Liver (tissue), 9 donors: Measurements from ENCODE around the gene USP6NL. TPM values are rescaled to one million over a fixed set of nuclear protein-coding genes. Genes with fewer than 3 reads are reported as not detected.

Source experiments
- DNase-seq: peaks from one replicate; pipeline ENCODE4 v3.0.0-alpha.2; 2017; ENCODE audit warnings: low spot score
- H3K27ac ChIP-seq, 2 donors: one replicate each; pipeline ENCODE4 v1.7.0; 2013; ENCODE audit warnings: inconsistent platforms in 2 of 2, low read length in 2 of 2, control low read depth in 1 of 2, low read depth in 1 of 2, mild to moderate bottlenecking in 1 of 2
- H3K27me3 ChIP-seq, 4 donors: one replicate each; pipeline versions ENCODE4 v1.6.1 to v1.7.0; 2013; ENCODE audit warnings: low read length in 3 of 4, inconsistent platforms in 1 of 4, mild to moderate bottlenecking in 1 of 4, moderate library complexity in 1 of 4; ENCODE audit not compliant: control insufficient read depth in 4 of 4, insufficient read depth in 4 of 4
- H3K36me3 ChIP-seq, 4 donors: one replicate each; pipeline versions ENCODE4 v1.6.1 to v1.7.0; 2013; ENCODE audit warnings: low read length in 3 of 4, mild to moderate bottlenecking in 3 of 4, low read depth in 1 of 4, moderate library complexity in 1 of 4; ENCODE audit not compliant: control insufficient read depth in 4 of 4, insufficient read depth in 3 of 4
- H3K4me1 ChIP-seq, 4 donors: one replicate each; pipeline versions ENCODE4 v1.6.1 to v1.7.0; 2013; ENCODE audit warnings: low read length in 3 of 4, mild to moderate bottlenecking in 3 of 4, moderate library complexity in 1 of 4; ENCODE audit not compliant: control insufficient read depth in 4 of 4, insufficient read depth in 4 of 4
- H3K4me3 ChIP-seq, 3 donors: one replicate each; pipeline versions ENCODE4 v1.6.1 to v1.7.0; 2013; ENCODE audit warnings: low read length in 3 of 3, control low read depth in 1 of 3, low read depth in 1 of 3, mild to moderate bottlenecking in 1 of 3
- H3K9ac ChIP-seq, 2 donors: one replicate each; pipeline ENCODE4 v1.7.0; 2013; ENCODE audit warnings: low read length in 2 of 2, mild to moderate bottlenecking in 2 of 2, moderate library complexity in 2 of 2, control low read depth in 1 of 2, low read depth in 1 of 2
- H3K9me3 ChIP-seq, 4 donors: one replicate each; pipeline versions ENCODE4 v1.6.1 to v1.7.0; 2013; ENCODE audit warnings: low read length in 3 of 4; ENCODE audit not compliant: control insufficient read depth in 4 of 4
- EGR1 ChIP-seq, 2 donors: IDR thresholded peaks; 2 replicates each; pipeline ENCODE4 v1.6.1; 2016 to 2018; ENCODE audit warnings: antibody characterized with exemption in 2 of 2, low read depth in 2 of 2
- FOXA1 ChIP-seq: IDR thresholded peaks from 2 replicates; pipeline ENCODE4 v1.6.1; 2016; ENCODE audit warnings: antibody characterized with exemption
- FOXA2 ChIP-seq: IDR thresholded peaks from 2 replicates; pipeline ENCODE4 v1.6.1; 2016; ENCODE audit warnings: antibody characterized with exemption
- GABPA ChIP-seq, 2 donors: IDR thresholded peaks in 1 of 2; conservative IDR thresholded peaks in 1 of 2; 2 replicates each; pipeline ENCODE4 v1.6.1; 2016; ENCODE audit warnings: antibody characterized with exemption in 2 of 2, mild to moderate bottlenecking in 1 of 2, moderate library complexity in 1 of 2
- HNF4A ChIP-seq, 2 donors: conservative IDR thresholded peaks; 2 replicates each; pipeline ENCODE4 v1.6.1; 2016; ENCODE audit warnings: antibody characterized with exemption in 2 of 2, mild to moderate bottlenecking in 2 of 2
- HNF4G ChIP-seq: IDR thresholded peaks from 2 replicates; pipeline ENCODE4 v1.6.1; 2016; ENCODE audit warnings: antibody characterized with exemption
- JUND ChIP-seq, 2 donors: IDR thresholded peaks; 2 replicates each; pipeline ENCODE4 v1.6.1; 2016; ENCODE audit warnings: antibody characterized with exemption in 2 of 2
- NR2F2 ChIP-seq: IDR thresholded peaks from 2 replicates; pipeline ENCODE4 v1.6.1; 2016; ENCODE audit warnings: antibody characterized with exemption
- RAD21 ChIP-seq, 2 donors: IDR thresholded peaks; 2 replicates each; pipeline ENCODE4 v1.6.1; 2016; ENCODE audit warnings: antibody characterized with exemption in 2 of 2, mild to moderate bottlenecking in 2 of 2
- REST ChIP-seq: IDR thresholded peaks from 2 replicates; pipeline ENCODE4 v1.6.1; 2016; ENCODE audit warnings: antibody characterized with exemption, mild to moderate bottlenecking
- RXRA ChIP-seq, 2 donors: IDR thresholded peaks; 2 replicates each; pipeline ENCODE4 v1.6.1; 2017 to 2018; ENCODE audit warnings: antibody characterized with exemption in 2 of 2, mild to moderate bottlenecking in 1 of 2
- SP1 ChIP-seq: IDR thresholded peaks from 2 replicates; pipeline ENCODE4 v1.6.1; 2018; ENCODE audit warnings: antibody characterized with exemption, mild to moderate bottlenecking
- TAF1 ChIP-seq: conservative IDR thresholded peaks from 2 replicates; pipeline ENCODE4 v1.6.1; 2016; ENCODE audit warnings: antibody characterized with exemption, mild to moderate bottlenecking
- YY1 ChIP-seq: IDR thresholded peaks from 2 replicates; pipeline ENCODE4 v1.6.1; 2016; ENCODE audit warnings: antibody characterized with exemption, mild to moderate bottlenecking
- WGBS: extraction: QIAGEN DNeasy Blood & Tissue Kit; methylation state at CpG from one replicate; pipeline ENCODE4 v1.1.7; 2013; 5-methylcytosine and 5-hydroxymethylcytosine counted together
- polyA plus RNA-seq, 2 donors: library from polyadenylated mRNA; stranded (reverse) in 1 of 2; unstranded in 1 of 2; fragments of 200-250 nt in 1 of 2; fragments of >200 nt in 1 of 2; fragmentation: Nextera tagmentation in 1 of 2; extraction: Ambion mirVana in 1 of 2; gene quantifications; one replicate each; pipeline versions ENCODE4 v1.2.1 to v1.2.3, GENCODE V29; 2013 to 2015
- total RNA-seq, 2 donors: library from RNA; depleted of rRNA; stranded (reverse); fragments of >200 nt; gene quantifications; one replicate each; pipeline ENCODE4 v1.2.3, GENCODE V29; 2014
- TF ChIP-seq, protein P1 (sequence below): IDR thresholded peaks from 2 replicates; pipeline ENCODE4 v1.6.1; 2016; ENCODE audit warnings: antibody characterized with exemption
- TF ChIP-seq, protein P2 (sequence below): IDR thresholded peaks from 2 replicates; pipeline ENCODE4 v1.6.1; 2016; ENCODE audit warnings: antibody characterized with exemption
- TF ChIP-seq, protein P3 (sequence below): IDR thresholded peaks from 2 replicates; pipeline ENCODE4 v1.6.1; 2016; ENCODE audit warnings: antibody characterized with exemption
- TF ChIP-seq, protein P4 (sequence below): fragments of 150-350 bp; IDR thresholded peaks from 2 replicates; pipeline ENCODE4 v1.5.1; 2017; ENCODE audit warnings: improper control_type of control experiment, low read depth, low read length; ENCODE audit not compliant: missing input control
- donor health status: healthy.
- donor health status: healthy.
- donor health status: healthy.
- donor health status: healthy.
- donor health status: healthy.

Gene USP6NL
- total and polyA plus RNA-seq, 4 donors = 3.8 to 15.0 (median 10.2) TPM

DNA sequence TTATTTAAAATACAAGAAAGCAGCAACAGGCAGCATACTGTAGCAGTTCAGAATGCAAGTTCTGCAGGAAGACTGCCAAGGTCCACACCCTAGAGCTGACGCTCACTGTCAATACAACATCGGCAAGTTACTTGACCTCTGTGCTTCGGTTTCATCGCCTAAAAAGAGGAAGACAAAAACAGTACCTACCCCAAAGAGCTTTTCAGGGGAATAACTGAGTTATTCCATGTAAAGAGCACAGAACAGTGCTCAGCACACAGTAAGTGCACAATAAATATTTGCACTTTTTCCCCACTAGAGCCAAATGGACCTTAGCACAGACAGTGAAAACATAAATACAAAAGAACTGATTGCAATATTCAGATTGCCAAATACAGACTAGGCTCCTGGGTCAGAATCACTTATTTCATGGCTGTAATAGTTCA lies 88.6 kb downstream of the USP6NL start:
- TF ChIP-seq RXRA (IDR thresholded peaks at IDR 0.05) = peak; percentile 80 to 91
- TF ChIP-seq EGR1 (IDR thresholded peaks at IDR 0.05; ENCODE audit: low read depth in 2 of 2) = no peak
- TF ChIP-seq, protein P1, sequence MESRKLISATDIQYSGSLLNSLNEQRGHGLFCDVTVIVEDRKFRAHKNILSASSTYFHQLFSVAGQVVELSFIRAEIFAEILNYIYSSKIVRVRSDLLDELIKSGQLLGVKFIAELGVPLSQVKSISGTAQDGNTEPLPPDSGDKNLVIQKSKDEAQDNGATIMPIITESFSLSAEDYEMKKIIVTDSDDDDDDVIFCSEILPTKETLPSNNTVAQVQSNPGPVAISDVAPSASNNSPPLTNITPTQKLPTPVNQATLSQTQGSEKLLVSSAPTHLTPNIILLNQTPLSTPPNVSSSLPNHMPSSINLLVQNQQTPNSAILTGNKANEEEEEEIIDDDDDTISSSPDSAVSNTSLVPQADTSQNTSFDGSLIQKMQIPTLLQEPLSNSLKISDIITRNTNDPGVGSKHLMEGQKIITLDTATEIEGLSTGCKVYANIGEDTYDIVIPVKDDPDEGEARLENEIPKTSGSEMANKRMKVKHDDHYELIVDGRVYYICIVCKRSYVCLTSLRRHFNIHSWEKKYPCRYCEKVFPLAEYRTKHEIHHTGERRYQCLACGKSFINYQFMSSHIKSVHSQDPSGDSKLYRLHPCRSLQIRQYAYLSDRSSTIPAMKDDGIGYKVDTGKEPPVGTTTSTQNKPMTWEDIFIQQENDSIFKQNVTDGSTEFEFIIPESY = peak; percentile 51
- peak; percentile 86 for TF ChIP-seq HNF4G
- TF ChIP-seq, protein P2, sequence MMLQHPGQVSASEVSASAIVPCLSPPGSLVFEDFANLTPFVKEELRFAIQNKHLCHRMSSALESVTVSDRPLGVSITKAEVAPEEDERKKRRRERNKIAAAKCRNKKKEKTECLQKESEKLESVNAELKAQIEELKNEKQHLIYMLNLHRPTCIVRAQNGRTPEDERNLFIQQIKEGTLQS = peak; percentile 71
- peak; percentile 76 for TF ChIP-seq FOXA1
- no peak for TF ChIP-seq TAF1
- TF ChIP-seq JUND (IDR thresholded peaks at IDR 0.05) = peak in 1 of 2 donors; percentile 85
- TF ChIP-seq YY1 = peak; percentile 78
- peak; percentile 49 for TF ChIP-seq NR2F2
- TF ChIP-seq, protein P3, sequence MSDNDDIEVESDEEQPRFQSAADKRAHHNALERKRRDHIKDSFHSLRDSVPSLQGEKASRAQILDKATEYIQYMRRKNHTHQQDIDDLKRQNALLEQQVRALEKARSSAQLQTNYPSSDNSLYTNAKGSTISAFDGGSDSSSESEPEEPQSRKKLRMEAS = peak; percentile 97
- TF ChIP-seq HNF4A (conservative IDR thresholded peaks at IDR 0.05) = peak; percentile 95 to 96
- peak in 1 of 2 donors; percentile 8 for TF ChIP-seq GABPA (IDR thresholded peaks at IDR 0.05 in 1 of 2, conservative IDR thresholded peaks at IDR 0.05 in 1 of 2)
- peak; percentile 55 to 67 for TF ChIP-seq RAD21 (IDR thresholded peaks at IDR 0.05)
- TF ChIP-seq SP1 = peak; percentile 83
- peak; percentile 59 for TF ChIP-seq REST
- peak; percentile 57 for TF ChIP-seq FOXA2
- TF ChIP-seq, protein P4, sequence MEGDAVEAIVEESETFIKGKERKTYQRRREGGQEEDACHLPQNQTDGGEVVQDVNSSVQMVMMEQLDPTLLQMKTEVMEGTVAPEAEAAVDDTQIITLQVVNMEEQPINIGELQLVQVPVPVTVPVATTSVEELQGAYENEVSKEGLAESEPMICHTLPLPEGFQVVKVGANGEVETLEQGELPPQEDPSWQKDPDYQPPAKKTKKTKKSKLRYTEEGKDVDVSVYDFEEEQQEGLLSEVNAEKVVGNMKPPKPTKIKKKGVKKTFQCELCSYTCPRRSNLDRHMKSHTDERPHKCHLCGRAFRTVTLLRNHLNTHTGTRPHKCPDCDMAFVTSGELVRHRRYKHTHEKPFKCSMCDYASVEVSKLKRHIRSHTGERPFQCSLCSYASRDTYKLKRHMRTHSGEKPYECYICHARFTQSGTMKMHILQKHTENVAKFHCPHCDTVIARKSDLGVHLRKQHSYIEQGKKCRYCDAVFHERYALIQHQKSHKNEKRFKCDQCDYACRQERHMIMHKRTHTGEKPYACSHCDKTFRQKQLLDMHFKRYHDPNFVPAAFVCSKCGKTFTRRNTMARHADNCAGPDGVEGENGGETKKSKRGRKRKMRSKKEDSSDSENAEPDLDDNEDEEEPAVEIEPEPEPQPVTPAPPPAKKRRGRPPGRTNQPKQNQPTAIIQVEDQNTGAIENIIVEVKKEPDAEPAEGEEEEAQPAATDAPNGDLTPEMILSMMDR = peak; percentile 10
- 16% methylated on average over 4 of the region's 4 CpGs for WGBS
- H3K27ac ChIP-seq = peak overlapping the region; percentile 58 to 80
- peaks cover 0 to 54% (median 43%) of the 10 kb centered on the region in 4 donors for H3K4me1 ChIP-seq
- H3K9me3 ChIP-seq = no peaks in the 10 kb centered on the region
- peak overlapping the region in 1 of 2 donors; percentile 75 for H3K9ac ChIP-seq
- no peak overlapping the region for H3K4me3 ChIP-seq
- no peaks in the 10 kb centered on the region for H3K27me3 ChIP-seq
- DNase-seq = no peak
- no peaks in the 10 kb centered on the region for H3K36me3 ChIP-seq
